Liver (tissue), 9 donors: ENCODE data around the gene ATP11A. TPM values are rescaled to one million over a fixed set of nuclear protein-coding genes. Genes with fewer than 3 reads are reported as not detected.

Experiments used
- DNase-seq: peaks from one replicate; pipeline ENCODE4 v3.0.0-alpha.2; 2017; ENCODE audit warnings: low spot score
- H3K27ac ChIP-seq, 2 donors: one replicate each; pipeline ENCODE4 v1.7.0; 2013; ENCODE audit warnings: inconsistent platforms in 2 of 2, low read length in 2 of 2, control low read depth in 1 of 2, low read depth in 1 of 2, mild to moderate bottlenecking in 1 of 2
- H3K27me3 ChIP-seq, 4 donors: one replicate each; pipeline versions ENCODE4 v1.6.1 to v1.7.0; 2013; ENCODE audit warnings: low read length in 3 of 4, inconsistent platforms in 1 of 4, mild to moderate bottlenecking in 1 of 4, moderate library complexity in 1 of 4; ENCODE audit not compliant: control insufficient read depth in 4 of 4, insufficient read depth in 4 of 4
- H3K36me3 ChIP-seq, 4 donors: one replicate each; pipeline versions ENCODE4 v1.6.1 to v1.7.0; 2013; ENCODE audit warnings: low read length in 3 of 4, mild to moderate bottlenecking in 3 of 4, low read depth in 1 of 4, moderate library complexity in 1 of 4; ENCODE audit not compliant: control insufficient read depth in 4 of 4, insufficient read depth in 3 of 4
- H3K4me1 ChIP-seq, 4 donors: one replicate each; pipeline versions ENCODE4 v1.6.1 to v1.7.0; 2013; ENCODE audit warnings: low read length in 3 of 4, mild to moderate bottlenecking in 3 of 4, moderate library complexity in 1 of 4; ENCODE audit not compliant: control insufficient read depth in 4 of 4, insufficient read depth in 4 of 4
- H3K4me3 ChIP-seq, 3 donors: one replicate each; pipeline versions ENCODE4 v1.6.1 to v1.7.0; 2013; ENCODE audit warnings: low read length in 3 of 3, control low read depth in 1 of 3, low read depth in 1 of 3, mild to moderate bottlenecking in 1 of 3
- H3K9ac ChIP-seq, 2 donors: one replicate each; pipeline ENCODE4 v1.7.0; 2013; ENCODE audit warnings: low read length in 2 of 2, mild to moderate bottlenecking in 2 of 2, moderate library complexity in 2 of 2, control low read depth in 1 of 2, low read depth in 1 of 2
- H3K9me3 ChIP-seq, 4 donors: one replicate each; pipeline versions ENCODE4 v1.6.1 to v1.7.0; 2013; ENCODE audit warnings: low read length in 3 of 4; ENCODE audit not compliant: control insufficient read depth in 4 of 4
- EGR1 ChIP-seq, 2 donors: IDR thresholded peaks; 2 replicates each; pipeline ENCODE4 v1.6.1; 2016 to 2018; ENCODE audit warnings: antibody characterized with exemption in 2 of 2, low read depth in 2 of 2
- FOXA1 ChIP-seq: IDR thresholded peaks from 2 replicates; pipeline ENCODE4 v1.6.1; 2016; ENCODE audit warnings: antibody characterized with exemption
- FOXA2 ChIP-seq: IDR thresholded peaks from 2 replicates; pipeline ENCODE4 v1.6.1; 2016; ENCODE audit warnings: antibody characterized with exemption
- GABPA ChIP-seq, 2 donors: IDR thresholded peaks in 1 of 2; conservative IDR thresholded peaks in 1 of 2; 2 replicates each; pipeline ENCODE4 v1.6.1; 2016; ENCODE audit warnings: antibody characterized with exemption in 2 of 2, mild to moderate bottlenecking in 1 of 2, moderate library complexity in 1 of 2
- HNF4A ChIP-seq, 2 donors: conservative IDR thresholded peaks; 2 replicates each; pipeline ENCODE4 v1.6.1; 2016; ENCODE audit warnings: antibody characterized with exemption in 2 of 2, mild to moderate bottlenecking in 2 of 2
- HNF4G ChIP-seq: IDR thresholded peaks from 2 replicates; pipeline ENCODE4 v1.6.1; 2016; ENCODE audit warnings: antibody characterized with exemption
- JUND ChIP-seq, 2 donors: IDR thresholded peaks; 2 replicates each; pipeline ENCODE4 v1.6.1; 2016; ENCODE audit warnings: antibody characterized with exemption in 2 of 2
- RAD21 ChIP-seq, 2 donors: IDR thresholded peaks; 2 replicates each; pipeline ENCODE4 v1.6.1; 2016; ENCODE audit warnings: antibody characterized with exemption in 2 of 2, mild to moderate bottlenecking in 2 of 2
- RXRA ChIP-seq, 2 donors: IDR thresholded peaks; 2 replicates each; pipeline ENCODE4 v1.6.1; 2017 to 2018; ENCODE audit warnings: antibody characterized with exemption in 2 of 2, mild to moderate bottlenecking in 1 of 2
- SP1 ChIP-seq: IDR thresholded peaks from 2 replicates; pipeline ENCODE4 v1.6.1; 2018; ENCODE audit warnings: antibody characterized with exemption, mild to moderate bottlenecking
- TAF1 ChIP-seq: conservative IDR thresholded peaks from 2 replicates; pipeline ENCODE4 v1.6.1; 2016; ENCODE audit warnings: antibody characterized with exemption, mild to moderate bottlenecking
- ZBTB33 ChIP-seq: IDR thresholded peaks from 2 replicates; pipeline ENCODE4 v1.6.1; 2016; ENCODE audit warnings: antibody characterized with exemption
- WGBS: extraction: QIAGEN DNeasy Blood & Tissue Kit; methylation state at CpG from one replicate; pipeline ENCODE4 v1.1.7; 2013; 5-methylcytosine and 5-hydroxymethylcytosine counted together
- polyA plus RNA-seq, 2 donors: library from polyadenylated mRNA; stranded (reverse) in 1 of 2; unstranded in 1 of 2; fragments of 200-250 nt in 1 of 2; fragments of >200 nt in 1 of 2; fragmentation: Nextera tagmentation in 1 of 2; extraction: Ambion mirVana in 1 of 2; gene quantifications; one replicate each; pipeline versions ENCODE4 v1.2.1 to v1.2.3, GENCODE V29; 2013 to 2015
- total RNA-seq, 2 donors: library from RNA; depleted of rRNA; stranded (reverse); fragments of >200 nt; gene quantifications; one replicate each; pipeline ENCODE4 v1.2.3, GENCODE V29; 2014
- TF ChIP-seq, protein P1 (sequence below): IDR thresholded peaks from 2 replicates; pipeline ENCODE4 v1.6.1; 2016; ENCODE audit warnings: antibody characterized with exemption
- TF ChIP-seq, protein P2 (sequence below): fragments of 150-350 bp; IDR thresholded peaks from 2 replicates; pipeline ENCODE4 v1.5.1; 2017; ENCODE audit warnings: improper control_type of control experiment, low read depth, low read length; ENCODE audit not compliant: missing input control
- TF ChIP-seq, protein P3 (sequence below): IDR thresholded peaks from 2 replicates; pipeline ENCODE4 v1.6.1; 2016; ENCODE audit warnings: antibody characterized with exemption
- donor health status: healthy.
- donor health status: healthy.
- donor health status: healthy.
- donor health status: healthy.
- donor health status: healthy.

The ATP11A gene
- total and polyA plus RNA-seq, 4 donors = 8.7 to 27.9 (median 13.8) TPM

GRCh38 chr13:112648101-112648500, 41.7 kb upstream of the ATP11A start:
- Histone ChIP-seq H3K27me3 (no peaks in the 10 kb centered on the region), H3K4me3 (no peak overlapping the region), H3K36me3 (no peaks in the 10 kb centered on the region), H3K9ac (no peak overlapping the region), H3K27ac (no peak overlapping the region), H3K4me1 (peaks cover 0 to 5% (median 2%) of the 10 kb centered on the region in 4 donors), H3K9me3 (no peaks in the 10 kb centered on the region)
- 93% methylated on average over 10 of the region's 10 CpGs for WGBS
- DNase-seq = peak; percentile 80
- TF ChIP-seq HNF4G (no peak), JUND (IDR thresholded peaks at IDR 0.05) (no peak), EGR1 (IDR thresholded peaks at IDR 0.05; ENCODE audit: low read depth in 2 of 2) (no peak), RAD21 (IDR thresholded peaks at IDR 0.05) (no peak), GABPA (IDR thresholded peaks at IDR 0.05 in 1 of 2, conservative IDR thresholded peaks at IDR 0.05 in 1 of 2) (no peak), RXRA (IDR thresholded peaks at IDR 0.05) (no peak), TAF1 (no peak)
- TF ChIP-seq, protein P1, sequence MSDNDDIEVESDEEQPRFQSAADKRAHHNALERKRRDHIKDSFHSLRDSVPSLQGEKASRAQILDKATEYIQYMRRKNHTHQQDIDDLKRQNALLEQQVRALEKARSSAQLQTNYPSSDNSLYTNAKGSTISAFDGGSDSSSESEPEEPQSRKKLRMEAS = no peak
- TF ChIP-seq, protein P2, sequence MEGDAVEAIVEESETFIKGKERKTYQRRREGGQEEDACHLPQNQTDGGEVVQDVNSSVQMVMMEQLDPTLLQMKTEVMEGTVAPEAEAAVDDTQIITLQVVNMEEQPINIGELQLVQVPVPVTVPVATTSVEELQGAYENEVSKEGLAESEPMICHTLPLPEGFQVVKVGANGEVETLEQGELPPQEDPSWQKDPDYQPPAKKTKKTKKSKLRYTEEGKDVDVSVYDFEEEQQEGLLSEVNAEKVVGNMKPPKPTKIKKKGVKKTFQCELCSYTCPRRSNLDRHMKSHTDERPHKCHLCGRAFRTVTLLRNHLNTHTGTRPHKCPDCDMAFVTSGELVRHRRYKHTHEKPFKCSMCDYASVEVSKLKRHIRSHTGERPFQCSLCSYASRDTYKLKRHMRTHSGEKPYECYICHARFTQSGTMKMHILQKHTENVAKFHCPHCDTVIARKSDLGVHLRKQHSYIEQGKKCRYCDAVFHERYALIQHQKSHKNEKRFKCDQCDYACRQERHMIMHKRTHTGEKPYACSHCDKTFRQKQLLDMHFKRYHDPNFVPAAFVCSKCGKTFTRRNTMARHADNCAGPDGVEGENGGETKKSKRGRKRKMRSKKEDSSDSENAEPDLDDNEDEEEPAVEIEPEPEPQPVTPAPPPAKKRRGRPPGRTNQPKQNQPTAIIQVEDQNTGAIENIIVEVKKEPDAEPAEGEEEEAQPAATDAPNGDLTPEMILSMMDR = no peak

DNA sequence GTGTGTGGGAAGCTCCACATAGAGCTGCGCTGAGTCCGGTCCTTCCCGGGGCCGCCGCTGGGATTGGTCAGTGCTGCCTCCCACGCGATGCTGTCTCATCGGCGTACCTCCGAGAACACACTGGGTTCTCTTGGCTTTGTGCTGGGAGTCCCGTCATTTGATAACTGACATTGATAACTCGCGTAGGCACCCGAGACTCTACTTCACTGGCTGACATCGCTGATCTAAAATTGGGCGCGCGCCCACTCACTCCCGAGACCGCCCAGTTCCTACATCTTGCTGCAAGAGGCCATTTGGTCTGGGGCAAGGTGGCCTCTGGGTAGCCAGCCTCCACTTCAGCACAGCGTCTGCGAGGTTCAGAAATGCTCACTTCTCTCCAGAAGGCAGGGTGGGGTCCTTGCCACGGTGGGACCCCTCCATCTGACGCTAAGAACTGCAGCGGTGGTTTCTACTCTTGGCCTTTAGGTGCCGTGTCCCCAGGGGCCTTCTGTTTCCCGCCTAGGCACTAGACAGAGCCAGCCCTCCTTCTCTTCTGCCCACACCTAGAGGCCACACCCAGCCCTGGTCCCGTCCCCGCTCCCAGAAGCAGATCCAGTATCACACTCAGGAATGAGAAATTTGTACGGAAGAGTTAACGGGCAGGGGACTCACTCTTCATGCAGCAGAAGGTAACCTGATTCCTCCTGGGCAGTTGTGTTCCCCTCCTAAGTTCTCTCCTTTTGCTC, 40.7 kb upstream of the ATP11A start:
- Histone ChIP-seq H3K36me3 (no peaks in the 10 kb centered on the region), H3K9ac (no peak overlapping the region), H3K9me3 (no peaks in the 10 kb centered on the region), H3K27me3 (no peaks in the 10 kb centered on the region), H3K27ac (no peak overlapping the region), H3K4me3 (no peak overlapping the region), H3K4me1 (peaks cover 0 to 1% (median under 1%) of the 10 kb centered on the region in 4 donors)
- WGBS = 96% methylated on average over 31 of the region's 31 CpGs
- DNase-seq = no peak
- TF ChIP-seq RAD21 (IDR thresholded peaks at IDR 0.05) (no peak), FOXA1 (no peak), RXRA (IDR thresholded peaks at IDR 0.05) (no peak), HNF4G (no peak), EGR1 (IDR thresholded peaks at IDR 0.05; ENCODE audit: low read depth in 2 of 2) (no peak), HNF4A (conservative IDR thresholded peaks at IDR 0.05) (no peak), SP1 (no peak), JUND (IDR thresholded peaks at IDR 0.05) (no peak), GABPA (IDR thresholded peaks at IDR 0.05 in 1 of 2, conservative IDR thresholded peaks at IDR 0.05 in 1 of 2) (no peak), TAF1 (no peak)

- Histone ChIP-seq H3K9ac (no peak overlapping the region), H3K36me3 (no peaks in the 10 kb centered on the region), H3K4me3 (no peak overlapping the region), H3K9me3 (no peaks in the 10 kb centered on the region), H3K4me1 (no peaks in the 10 kb centered on the region), H3K27ac (no peak overlapping the region), H3K27me3 (no peaks in the 10 kb centered on the region)
- no peak for DNase-seq
- WGBS = 72% methylated on average over 5 of the region's 5 CpGs
- TF ChIP-seq HNF4G = no peak
- TF ChIP-seq ZBTB33 = no peak
- no peak for TF ChIP-seq FOXA2
- TF ChIP-seq, protein P2 = no peak
- TF ChIP-seq, protein P3, sequence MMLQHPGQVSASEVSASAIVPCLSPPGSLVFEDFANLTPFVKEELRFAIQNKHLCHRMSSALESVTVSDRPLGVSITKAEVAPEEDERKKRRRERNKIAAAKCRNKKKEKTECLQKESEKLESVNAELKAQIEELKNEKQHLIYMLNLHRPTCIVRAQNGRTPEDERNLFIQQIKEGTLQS = no peak
- TF ChIP-seq RAD21 (IDR thresholded peaks at IDR 0.05) = no peak
- TF ChIP-seq SP1 = no peak
- TF ChIP-seq, protein P1 = no peak
Observed at GRCh38 chr13:112651311-112651710, 38.5 kb upstream of the ATP11A start.
